GM12878 (cell line): Measurements from ENCODE around the gene SCCPDH. TPM values are rescaled to one million over a fixed set of nuclear protein-coding genes. Genes with fewer than 3 reads are reported as not detected.

ENCODE experiments used
- ATAC-seq: fragments of 200-7000 bp; cut with Tn5 transposase; 3 replicates; pipeline ENCODE4 v1.9.1; 2020; ENCODE audit warnings: mild to moderate bottlenecking, moderate library complexity
- BruUV-seq: library from RNA; stranded (reverse); fragments of 400-500 nt; replicated peaks from 2 replicates; lab custom pipeline; 2021; lab: Mats Ljungman, UMichigan
- CTCF ChIA-PET: fragments of 300-600 bp; sonication (Branson Sonifier 250); formaldehyde crosslinking; extraction: SDS; loops from one replicate; lab custom pipeline; 2021; ENCODE audit warnings: inconsistent platforms; lab: Yijun Ruan, JAX
- POLR2A ChIA-PET: fragments of 350-600 bp; formaldehyde crosslinking; extraction: SDS; loops from one replicate; lab custom pipeline; 2021; ENCODE audit warnings: inconsistent platforms; lab: Charles Lee
- RAD21 ChIA-PET: fragments of 300-600 bp; sonication (Branson Sonifier 250); formaldehyde crosslinking; loops from one replicate; lab custom pipeline; 2023; ENCODE audit warnings: antibody characterized with exemption; ENCODE audit not compliant: unreplicated experiment; lab: Charles Lee
- SMC1A ChIA-PET: fragments of 300-600 bp; sonication (Branson Sonifier 250); formaldehyde crosslinking; loops from one replicate; lab custom pipeline; 2023; ENCODE audit not compliant: unreplicated experiment, uncharacterized antibody; lab: Charles Lee
- DNase-seq: peaks from one replicate; pipeline ENCODE4 v3.0.0-alpha.2; 2011; ENCODE audit warnings: low read depth, low spot score
- FAIRE-seq: peaks from 3 replicates; lab custom pipeline; 2011; peaks lifted over from hg19 to GRCh38; lab: Jason Lieb, UNC
- H2AFZ ChIP-seq: 2 replicates; pipeline ENCODE4 v1.6.0; 2011; ENCODE audit warnings: low read depth, low read length, control low read depth; ENCODE audit not compliant: control insufficient read depth
- H3K27ac ChIP-seq: 2 replicates; pipeline ENCODE4 v1.5.1; 2011; ENCODE audit warnings: control low read depth; ENCODE audit not compliant: control insufficient read depth, insufficient read depth
- H3K27me3 ChIP-seq, 2 experiments: replicated peaks in 1 of 2; 2 replicates each; pipeline versions ENCODE4 v1.6.0 to v1.6.1; 2011; ENCODE audit warnings: low read length in 1 of 2; ENCODE audit not compliant: control insufficient read depth in 2 of 2, insufficient read depth in 2 of 2
- H3K36me3 ChIP-seq, 2 experiments: 2 replicates each; pipeline ENCODE4 v1.5.1; 2011; ENCODE audit warnings: low read length in 1 of 2; ENCODE audit not compliant: control insufficient read depth in 2 of 2, insufficient read depth in 2 of 2
- H3K4me1 ChIP-seq: 2 replicates; pipeline ENCODE4 v1.6.1; 2011; ENCODE audit warnings: mild to moderate bottlenecking, low read length, moderate library complexity, mixed read lengths; ENCODE audit not compliant: control insufficient read depth, insufficient read depth
- H3K4me2 ChIP-seq: 2 replicates; pipeline ENCODE4 v1.6.0; 2011; ENCODE audit warnings: control low read depth; ENCODE audit not compliant: control insufficient read depth, insufficient read depth
- H3K4me3 ChIP-seq: fragments of 200-600 bp; sonication (generic); 2 replicates; pipeline ENCODE4 v1.5.1; 2016
- H3K79me2 ChIP-seq: 2 replicates; pipeline ENCODE4 v1.6.0; 2011; ENCODE audit warnings: low read length; ENCODE audit not compliant: control insufficient read depth, insufficient read depth
- H3K9ac ChIP-seq: 2 replicates; pipeline ENCODE4 v1.8.0; 2011; ENCODE audit warnings: low read length, control low read depth, mixed read lengths; ENCODE audit not compliant: control insufficient read depth, insufficient read depth
- H3K9me3 ChIP-seq: replicated peaks from 3 replicates; pipeline ENCODE4 v1.5.1; 2011; ENCODE audit warnings: mild to moderate bottlenecking, low read length; ENCODE audit not compliant: control insufficient read depth, insufficient read depth
- H4K20me1 ChIP-seq: 2 replicates; pipeline ENCODE4 v1.6.0; 2011; ENCODE audit not compliant: control insufficient read depth, insufficient read depth
- EED ChIP-seq: sonication (generic); IDR thresholded peaks from 2 replicates; pipeline ENCODE4 v1.6.1; 2016; ENCODE audit warnings: antibody characterized with exemption, low read depth
- HCFC1 ChIP-seq: fragments of 150-350 bp; IDR thresholded peaks from 2 replicates; pipeline ENCODE4 v1.6.1; 2014; ENCODE audit warnings: low read length
- MEF2A ChIP-seq: IDR thresholded peaks from 2 replicates; pipeline ENCODE4 v1.6.1; 2011; ENCODE audit warnings: low read depth, mild to moderate bottlenecking, low read length, moderate library complexity; ENCODE audit not compliant: insufficient read depth
- NBN ChIP-seq: fragments of 450-650 bp; IDR thresholded peaks from 2 replicates; pipeline ENCODE4 v1.6.1; 2016
- POLR2A ChIP-seq: IDR thresholded peaks from 2 replicates; pipeline ENCODE4 v1.6.1; 2011; ENCODE audit warnings: low read depth, mild to moderate bottlenecking, low read length
- RCOR1 ChIP-seq: conservative IDR thresholded peaks from 2 replicates; pipeline ENCODE4 v1.6.1; 2012; ENCODE audit warnings: low read depth, low read length, improper control_type of control experiment
- RFX5 ChIP-seq: IDR thresholded peaks from 2 replicates; pipeline ENCODE4 v1.6.1; 2011; ENCODE audit warnings: low read depth, low read length, improper control_type of control experiment
- SPI1 ChIP-seq: IDR thresholded peaks from 2 replicates; pipeline ENCODE4 v1.6.1; 2011; ENCODE audit warnings: low read depth, mild to moderate bottlenecking, low read length, moderate library complexity, borderline replicate concordance; ENCODE audit not compliant: insufficient read depth
- SRF ChIP-seq, 2 experiments: IDR thresholded peaks; 2 replicates each; pipeline ENCODE4 v1.6.1; 2011; ENCODE audit warnings: low read depth in 2 of 2, low read length in 2 of 2, mild to moderate bottlenecking in 1 of 2, moderate library complexity in 1 of 2
- ZZZ3 ChIP-seq: IDR thresholded peaks from 2 replicates; pipeline ENCODE4 v1.6.1; 2011; ENCODE audit warnings: low read depth; ENCODE audit not compliant: control insufficient read depth, insufficient read length
- WGBS: methylation state at CpG from one replicate; pipeline ENCODE4 v1.1.6; 2016; ENCODE audit warnings: low lambda C conversion rate; ENCODE audit not compliant: insufficient replicate concordance, insufficient coverage; ENCODE audit errors: missing lambda C conversion rate; 5-methylcytosine and 5-hydroxymethylcytosine counted together
- in situ Hi-C: fragments of 300-500 bp; cut with MboI; formaldehyde crosslinking; loops from 9 replicates; pipeline ENCODE4 v1.14.3; 2018; ENCODE audit warnings: mixed read lengths
- intact Hi-C: fragments of 100-400 bp; cut with micrococcal nuclease; formaldehyde crosslinking; loops from one replicate; pipeline ENCODE4 v1.14.2; 2022; ENCODE audit not compliant: unreplicated experiment
- polyA plus RNA-seq, 11 experiments: library from polyadenylated mRNA; depleted of rRNA in 4 of 11; unstranded in 6 of 11; stranded (reverse) in 5 of 11; fragments of >200 nt; fragmentation: Nextera tagmentation in 4 of 11; fragmentation: Illumina TruSeq in 1 of 11; extraction: Ambion mirVana in 4 of 11; extraction: Trizol in 1 of 11; gene quantifications; 1 replicate in 1 of 11; 2 replicates in 10 of 11; pipeline versions ENCODE4 v1.2.1 to v1.2.3, GENCODE V29; 2011 to 2016; ENCODE audit warnings: inconsistent platforms in 2 of 11, missing spikeins in 2 of 11, low read depth in 1 of 11
- total RNA-seq, 4 experiments: library from RNA; depleted of rRNA in 3 of 4; stranded (reverse); fragments of >200 nt in 3 of 4; fragmentation: Illumina TruSeq in 1 of 4; extraction: Trizol in 1 of 4; gene quantifications; 2 replicates each; pipeline versions ENCODE4 v1.2.1 to v1.2.3, GENCODE V29; 2013 to 2021
- TF ChIP-seq, protein P1 (sequence below): fragments of 450-650 bp; IDR thresholded peaks from 2 replicates; pipeline ENCODE4 v1.6.1; 2017; ENCODE audit warnings: mild to moderate bottlenecking, moderate library complexity
- TF ChIP-seq, protein P2 (sequence below): fragments of 450-650 bp; IDR thresholded peaks from 2 replicates; pipeline ENCODE4 v1.6.1; 2014; ENCODE audit warnings: mild to moderate bottlenecking

Gene SCCPDH
- total and polyA plus RNA-seq, 10 of the 15 experiments (the other 5 are each of a cell fraction or from before 2014, with no cell fraction given) = 5.4 to 44.8 (median 24.5) TPM

DNA sequence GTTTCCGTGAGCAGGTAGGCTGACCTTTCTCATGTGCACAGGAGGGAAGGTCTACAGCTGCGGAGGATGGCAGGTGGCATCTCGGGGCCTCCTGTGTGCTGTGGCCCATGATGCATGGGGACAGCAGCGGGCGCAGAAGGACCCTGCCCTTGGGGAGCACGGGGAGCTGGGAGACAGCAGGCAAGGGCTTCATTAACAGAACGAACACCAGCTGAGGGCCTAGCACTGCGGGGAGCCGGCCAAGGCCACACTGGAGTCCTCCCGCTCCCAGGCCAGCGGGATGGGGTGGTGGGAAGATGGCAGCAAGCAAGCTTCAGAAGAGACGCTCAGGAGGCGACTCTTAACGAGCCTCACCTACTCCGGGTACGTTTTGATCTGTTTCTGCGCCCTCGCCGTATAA, 66.6 kb downstream of the SCCPDH start:
- no peak for FAIRE-seq
- H3K4me1 ChIP-seq = no peaks in the 10 kb centered on the region
- in situ Hi-C loops = no loop called here
- SMC1A ChIA-PET = no interaction called here
- H3K79me2 ChIP-seq = no peaks in the 10 kb centered on the region
- H3K9me3 ChIP-seq = no peaks in the 10 kb centered on the region
- intact Hi-C loops = no loop called here
- H3K27me3 ChIP-seq = no peaks in the 10 kb centered on the region
- no peak overlapping the region for H3K27ac ChIP-seq
- 75% methylated on average over 19 of the region's 19 CpGs for WGBS
- no peaks in the 10 kb centered on the region for H4K20me1 ChIP-seq
- no peak overlapping the region for H2AFZ ChIP-seq
- DNase-seq = no peak
- no peak overlapping the region for H3K4me2 ChIP-seq
- no peak for ATAC-seq
- BruUV-seq = no TSS peak
- H3K9ac ChIP-seq = no peak overlapping the region
- RAD21 ChIA-PET = no interaction called here
- TF ChIP-seq SPI1 (no peak), SRF (IDR thresholded peaks at IDR 0.05; ENCODE audit: low read depth in 2 of 2, low read length in 2 of 2) (no peak), POLR2A (no peak), ZZZ3 (no peak), RCOR1 (no peak), RFX5 (no peak), NBN (no peak), HCFC1 (no peak), MEF2A (no peak), EED (no peak)
- TF ChIP-seq, protein P1, sequence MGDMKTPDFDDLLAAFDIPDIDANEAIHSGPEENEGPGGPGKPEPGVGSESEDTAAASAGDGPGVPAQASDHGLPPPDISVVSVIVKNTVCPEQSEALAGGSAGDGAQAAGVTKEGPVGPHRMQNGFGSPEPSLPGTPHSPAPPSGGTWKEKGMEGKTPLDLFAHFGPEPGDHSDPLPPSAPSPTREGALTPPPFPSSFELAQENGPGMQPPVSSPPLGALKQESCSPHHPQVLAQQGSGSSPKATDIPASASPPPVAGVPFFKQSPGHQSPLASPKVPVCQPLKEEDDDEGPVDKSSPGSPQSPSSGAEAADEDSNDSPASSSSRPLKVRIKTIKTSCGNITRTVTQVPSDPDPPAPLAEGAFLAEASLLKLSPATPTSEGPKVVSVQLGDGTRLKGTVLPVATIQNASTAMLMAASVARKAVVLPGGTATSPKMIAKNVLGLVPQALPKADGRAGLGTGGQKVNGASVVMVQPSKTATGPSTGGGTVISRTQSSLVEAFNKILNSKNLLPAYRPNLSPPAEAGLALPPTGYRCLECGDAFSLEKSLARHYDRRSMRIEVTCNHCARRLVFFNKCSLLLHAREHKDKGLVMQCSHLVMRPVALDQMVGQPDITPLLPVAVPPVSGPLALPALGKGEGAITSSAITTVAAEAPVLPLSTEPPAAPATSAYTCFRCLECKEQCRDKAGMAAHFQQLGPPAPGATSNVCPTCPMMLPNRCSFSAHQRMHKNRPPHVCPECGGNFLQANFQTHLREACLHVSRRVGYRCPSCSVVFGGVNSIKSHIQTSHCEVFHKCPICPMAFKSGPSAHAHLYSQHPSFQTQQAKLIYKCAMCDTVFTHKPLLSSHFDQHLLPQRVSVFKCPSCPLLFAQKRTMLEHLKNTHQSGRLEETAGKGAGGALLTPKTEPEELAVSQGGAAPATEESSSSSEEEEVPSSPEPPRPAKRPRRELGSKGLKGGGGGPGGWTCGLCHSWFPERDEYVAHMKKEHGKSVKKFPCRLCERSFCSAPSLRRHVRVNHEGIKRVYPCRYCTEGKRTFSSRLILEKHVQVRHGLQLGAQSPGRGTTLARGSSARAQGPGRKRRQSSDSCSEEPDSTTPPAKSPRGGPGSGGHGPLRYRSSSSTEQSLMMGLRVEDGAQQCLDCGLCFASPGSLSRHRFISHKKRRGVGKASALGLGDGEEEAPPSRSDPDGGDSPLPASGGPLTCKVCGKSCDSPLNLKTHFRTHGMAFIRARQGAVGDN = no peak
- TF ChIP-seq, protein P2, sequence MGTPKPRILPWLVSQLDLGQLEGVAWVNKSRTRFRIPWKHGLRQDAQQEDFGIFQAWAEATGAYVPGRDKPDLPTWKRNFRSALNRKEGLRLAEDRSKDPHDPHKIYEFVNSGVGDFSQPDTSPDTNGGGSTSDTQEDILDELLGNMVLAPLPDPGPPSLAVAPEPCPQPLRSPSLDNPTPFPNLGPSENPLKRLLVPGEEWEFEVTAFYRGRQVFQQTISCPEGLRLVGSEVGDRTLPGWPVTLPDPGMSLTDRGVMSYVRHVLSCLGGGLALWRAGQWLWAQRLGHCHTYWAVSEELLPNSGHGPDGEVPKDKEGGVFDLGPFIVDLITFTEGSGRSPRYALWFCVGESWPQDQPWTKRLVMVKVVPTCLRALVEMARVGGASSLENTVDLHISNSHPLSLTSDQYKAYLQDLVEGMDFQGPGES = no peak
- H3K4me3 ChIP-seq = no peak overlapping the region
- POLR2A ChIA-PET = no interaction called here
- no peaks in the 10 kb centered on the region for H3K36me3 ChIP-seq
- CTCF ChIA-PET = no interaction called here
